HuH-7.5 (cell line): ENCODE data around the gene PARD3B.

ENCODE experiments used
- DNase-seq: peaks from one replicate; pipeline ENCODE4 v3.0.0; 2011; ENCODE audit warnings: low spot score

Gene PARD3B

GRCh38 chr2:204763974-204764703 is 218.9 kb downstream of the PARD3B start:
- DNase-seq: no peak

GRCh38 chr2:204770735-204771134 is 225.5 kb downstream of the PARD3B start:
- no peak for DNase-seq

DNA sequence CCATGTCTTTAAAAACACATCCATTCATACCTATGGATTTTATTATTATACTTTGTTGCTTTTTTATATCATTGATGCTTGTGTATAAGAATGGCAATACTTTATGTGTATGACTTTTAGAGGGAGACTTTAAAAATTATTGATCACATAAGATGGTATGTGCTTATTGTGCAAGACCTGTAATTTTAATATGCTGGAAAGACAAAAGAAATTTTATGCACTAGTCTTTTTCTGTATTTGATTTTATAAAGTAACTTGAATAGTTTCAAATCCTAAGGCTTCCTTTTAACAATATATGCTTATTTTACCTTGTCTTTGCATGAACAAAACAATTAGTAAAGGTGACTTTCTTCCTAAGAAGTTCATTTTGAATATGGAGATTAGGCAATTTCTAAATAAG is 226.4 kb downstream of the PARD3B start:
- DNase-seq: no peak

DNA sequence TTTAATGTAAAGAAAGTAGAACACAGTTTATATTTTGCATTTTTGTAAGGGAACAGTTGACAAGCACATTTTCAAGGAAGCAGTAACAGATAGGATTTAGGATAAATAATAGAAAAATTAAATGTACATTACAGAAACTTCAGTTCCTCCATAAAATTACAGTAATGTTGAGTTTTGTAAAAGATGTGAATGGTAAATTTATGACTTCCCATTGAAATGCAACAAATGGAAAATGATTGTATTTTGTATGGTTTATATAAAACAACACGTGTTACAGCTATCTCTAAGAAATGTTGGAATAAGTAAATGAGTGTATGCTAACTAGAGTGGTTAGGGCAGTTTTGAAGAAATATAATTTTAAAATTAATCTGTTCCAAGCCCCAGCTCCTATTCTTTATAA is 227.3 kb downstream of the PARD3B start:
- no peak for DNase-seq

DNA sequence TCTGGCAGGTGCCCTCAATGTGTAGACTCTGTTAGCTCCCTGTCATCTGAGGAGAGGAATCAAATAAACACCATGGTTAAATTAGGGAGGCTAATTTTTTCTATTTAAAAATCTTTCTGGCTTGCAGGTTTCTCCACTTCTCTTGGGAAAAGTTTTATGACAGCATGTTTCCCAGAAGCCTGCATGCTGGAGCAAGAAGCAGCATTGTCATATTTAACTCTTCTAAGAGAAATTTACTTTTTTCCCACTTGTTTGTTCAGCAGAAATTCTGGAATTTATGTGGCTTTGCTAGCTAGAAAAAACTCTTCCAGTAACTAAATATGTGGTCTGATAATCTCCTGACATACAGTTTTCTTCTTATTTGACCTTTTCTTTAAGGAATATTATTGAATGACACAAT is 230.5 kb downstream of the PARD3B start:
- DNase-seq: no peak

DNA sequence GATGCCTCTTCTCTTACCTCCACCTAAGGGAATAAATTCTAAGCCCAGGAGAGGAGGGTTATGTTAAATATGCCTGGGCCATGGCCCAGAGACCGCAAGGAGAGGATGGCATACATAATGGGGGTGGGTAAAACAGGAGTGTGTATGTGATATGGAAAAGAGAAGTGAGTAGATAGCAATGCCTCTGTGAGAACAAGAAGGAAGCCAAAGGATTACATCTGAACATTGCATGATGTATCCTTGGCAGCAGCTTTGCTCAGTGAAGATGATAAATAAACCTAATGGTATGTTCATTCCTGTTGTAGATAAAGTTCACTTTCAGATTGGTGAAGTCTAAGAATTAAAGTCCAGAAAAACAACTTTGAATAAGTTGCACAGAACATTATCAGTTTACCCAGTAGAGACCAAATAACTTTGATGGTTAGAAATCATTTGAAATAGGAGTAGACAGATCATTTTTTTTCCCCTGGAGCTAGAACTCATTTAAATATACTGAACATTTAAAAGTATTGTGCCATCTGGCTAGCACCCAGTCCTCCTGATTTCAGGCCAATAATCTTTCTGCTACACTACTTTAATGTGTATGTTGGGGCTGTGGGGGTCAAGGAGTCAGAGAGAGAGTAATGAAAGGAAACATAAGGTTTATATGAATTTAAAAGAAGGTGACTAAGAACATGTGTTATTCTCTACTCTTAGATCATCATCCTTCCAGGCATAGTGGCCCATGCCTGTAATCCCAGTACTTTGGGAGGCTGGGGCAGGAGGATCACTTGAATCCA is 231.7 kb downstream of the PARD3B start:
- no peak for DNase-seq

- DNase-seq: no peak
Observed at GRCh38 chr2:204779771-204780170, 234.5 kb downstream of the PARD3B start.

GRCh38 chr2:204781941-204782340 is 236.7 kb downstream of the PARD3B start:
- DNase-seq: no peak

DNA sequence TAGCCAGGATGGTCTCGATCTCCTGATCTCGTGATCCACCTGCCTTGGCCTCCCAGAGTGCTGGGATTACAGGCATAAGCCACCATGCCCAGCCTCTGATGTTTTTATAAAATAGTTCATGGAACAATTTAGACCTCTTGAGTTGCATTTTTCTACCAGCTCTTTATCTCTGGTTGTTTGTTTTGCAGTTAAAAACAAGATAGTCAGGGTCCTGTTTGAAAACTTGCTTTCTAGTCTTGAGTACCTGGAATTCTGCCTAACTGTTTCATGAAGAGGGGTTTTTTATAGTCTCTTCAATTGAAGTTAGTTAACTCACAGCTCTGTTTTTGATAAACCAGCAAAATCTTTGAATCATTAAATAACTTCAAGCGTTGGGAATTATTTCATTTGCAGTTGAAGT is 244.8 kb downstream of the PARD3B start:
- no peak for DNase-seq

- no peak for DNase-seq
Observed at GRCh38 chr2:204791230-204791629, 246.0 kb downstream of the PARD3B start.

- no peak for DNase-seq
Observed at GRCh38 chr2:204794624-204795023, 249.3 kb downstream of the PARD3B start.

GRCh38 chr2:204795156-204795555 is 249.9 kb downstream of the PARD3B start:
- DNase-seq: no peak

- no peak for DNase-seq
Observed at GRCh38 chr2:204796581-204796980, 251.3 kb downstream of the PARD3B start.

DNA sequence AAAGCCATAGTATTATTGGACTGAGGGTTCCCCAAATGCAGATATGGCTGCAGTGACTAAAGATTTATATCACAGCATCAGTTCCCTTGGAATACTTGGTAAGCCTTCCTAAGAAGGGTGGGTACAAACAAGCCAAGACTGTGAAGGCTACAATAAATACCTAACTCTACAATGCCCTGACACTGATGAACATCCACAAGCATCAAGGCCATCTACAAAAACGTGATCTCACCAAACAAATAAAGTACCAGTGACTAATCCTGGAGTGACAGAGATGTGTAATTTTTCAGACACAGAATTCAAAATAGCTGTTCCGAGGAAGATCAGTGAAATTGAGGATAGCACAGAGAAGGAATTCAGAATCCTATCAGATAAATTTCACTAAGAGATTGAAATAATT is 254.5 kb downstream of the PARD3B start:
- DNase-seq: no peak

- DNase-seq: no peak
Observed at GRCh38 chr2:204808494-204808893, 263.2 kb downstream of the PARD3B start.

GRCh38 chr2:204824751-204825453 is 279.6 kb downstream of the PARD3B start:
- DNase-seq: no peak

GRCh38 chr2:204825681-204826080 is 280.4 kb downstream of the PARD3B start:
- no peak for DNase-seq

DNA sequence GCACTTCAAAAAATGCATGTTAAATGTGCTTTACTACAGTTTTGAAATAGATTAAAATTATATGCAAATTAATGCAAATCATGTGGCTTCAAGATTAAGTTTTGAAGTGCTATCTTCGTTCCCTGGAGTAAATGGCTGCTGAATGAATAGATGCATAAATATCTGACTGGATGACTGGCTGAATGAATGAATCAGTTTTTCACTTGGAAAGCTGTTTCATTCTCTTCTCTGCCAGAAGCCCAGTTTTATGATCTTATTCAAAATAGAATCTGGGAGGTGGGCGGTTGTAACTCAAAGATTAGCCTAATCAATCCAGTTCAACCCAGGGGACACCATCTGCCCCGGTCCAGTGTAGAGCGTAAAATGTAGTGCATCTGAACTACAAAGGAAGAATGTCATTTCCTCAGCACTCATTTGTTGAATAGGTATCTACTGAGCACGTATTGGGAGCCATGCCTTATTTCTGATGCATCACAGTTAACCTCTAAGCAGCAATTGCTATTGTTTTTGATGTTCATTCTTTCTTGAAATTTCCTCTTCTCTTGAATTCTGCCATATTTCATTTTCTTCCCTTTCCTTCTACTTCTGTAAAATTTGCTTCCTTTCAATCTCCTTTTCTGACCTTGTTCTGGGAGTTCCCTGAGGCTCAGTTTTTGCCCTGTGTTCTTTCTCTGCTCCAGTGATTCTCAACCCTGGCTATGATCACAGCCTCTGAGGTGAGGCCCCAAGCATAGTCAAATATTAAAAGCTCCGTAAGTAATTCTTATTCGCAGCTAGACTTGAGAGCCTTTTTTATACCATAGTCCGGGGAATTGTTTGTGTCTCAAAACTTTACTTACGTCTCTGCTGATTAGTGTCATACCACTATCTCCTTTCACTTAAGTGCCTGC is 282.7 kb downstream of the PARD3B start:
- DNase-seq: no peak

DNA sequence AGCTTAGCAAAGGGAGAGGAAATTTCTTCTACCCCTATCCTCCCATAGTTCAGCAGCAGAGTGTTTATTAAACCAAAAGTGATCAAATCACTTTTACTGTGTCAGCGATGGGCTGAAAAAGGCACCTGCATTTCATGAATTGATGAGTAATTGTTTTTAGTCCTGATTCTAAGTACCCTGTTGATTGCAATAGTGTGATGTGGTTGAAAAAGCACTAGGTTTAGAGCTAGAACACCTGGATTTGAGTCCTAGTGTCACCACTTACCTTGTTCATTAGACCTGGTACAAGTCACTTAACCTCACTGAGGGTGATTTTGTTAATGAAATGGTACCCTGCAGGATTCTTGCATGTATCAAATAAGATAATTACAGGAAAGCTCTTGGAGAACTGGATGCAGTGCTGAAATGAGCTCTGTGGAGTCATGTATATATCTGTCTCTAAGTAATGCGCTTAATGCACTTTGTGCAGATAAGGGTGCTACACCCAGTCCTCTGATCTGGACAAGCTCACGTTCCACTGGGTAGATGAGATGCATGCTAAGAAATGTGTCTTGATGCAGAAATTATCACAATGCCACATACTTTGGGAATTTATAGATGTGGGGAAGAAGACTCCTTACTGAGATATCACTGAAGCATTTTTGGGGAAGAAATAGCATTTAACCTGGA is 289.6 kb downstream of the PARD3B start:
- no peak for DNase-seq

- no peak for DNase-seq
Observed at GRCh38 chr2:204835786-204836185, 290.5 kb downstream of the PARD3B start.

- DNase-seq: no peak
Observed at GRCh38 chr2:204840504-204840903, 295.2 kb downstream of the PARD3B start.
